Chondrocyte (in vitro differentiated cells): ENCODE measurements around the gene WNT9A. TPM values are rescaled to one million over a fixed set of nuclear protein-coding genes. Genes with fewer than 3 reads are reported as not detected.

Source experiments
- DNase-seq: peaks from one replicate; pipeline ENCODE4 v3.0.0; 2021; ENCODE audit warnings: mixed read lengths, low spot score
- H3K27ac Mint-ChIP-seq: one replicate; pipeline ENCODE4 v1.8.0; 2021; ENCODE audit warnings: mild to moderate bottlenecking, moderate library complexity, mixed read lengths; ENCODE audit not compliant: unreplicated experiment
- H3K27me3 Mint-ChIP-seq: 2 replicates; pipeline ENCODE4 v1.8.0; 2021; ENCODE audit warnings: low read depth, mixed read lengths
- H3K36me3 Mint-ChIP-seq: 2 replicates; pipeline ENCODE4 v1.8.0; 2021; ENCODE audit warnings: low read depth, mixed read lengths
- H3K4me1 Mint-ChIP-seq: 2 replicates; pipeline ENCODE4 v1.8.0; 2021; ENCODE audit warnings: low read depth, mild to moderate bottlenecking, mixed read lengths
- H3K4me3 Mint-ChIP-seq: one replicate; pipeline ENCODE4 v1.8.0; 2021; ENCODE audit warnings: mild to moderate bottlenecking, moderate library complexity, mixed read lengths; ENCODE audit not compliant: unreplicated experiment
- H3K9me3 Mint-ChIP-seq: 2 replicates; pipeline ENCODE4 v1.8.0; 2021; ENCODE audit warnings: low read depth, mixed read lengths
- CTCF ChIP-seq: fragments of 200-600 bp; sonication (generic); IDR thresholded peaks from 2 replicates; pipeline ENCODE4 v1.5.0; 2021; ENCODE audit warnings: antibody characterized with exemption, mild to moderate bottlenecking, moderate library complexity
- total RNA-seq: library from RNA; stranded (reverse); gene quantifications from 3 replicates; pipeline ENCODE4 v1.2.1, GENCODE V29; 2021

WNT9A gene
- total RNA-seq, 1 donor from 2014 or later, result 2.5 TPM

GRCh38 chr1:227942021-227942715 is 5.6 kb downstream of the WNT9A start:
- peak; percentile 80 for DNase-seq
- no peak overlapping the region for H3K4me3 Mint-ChIP-seq
- H3K4me1 Mint-ChIP-seq, result peaks cover 13% of the 10 kb centered on the region
- H3K36me3 Mint-ChIP-seq, result no peaks in the 10 kb centered on the region
- peak; percentile 40 for TF ChIP-seq CTCF
- H3K27me3 Mint-ChIP-seq, result no peaks in the 10 kb centered on the region
- H3K9me3 Mint-ChIP-seq, result no peaks in the 10 kb centered on the region
- H3K27ac Mint-ChIP-seq, result no peak overlapping the region

- DNase-seq, result peak; percentile 83
- no peak for TF ChIP-seq CTCF
- Mint-ChIP-seq H3K36me3 (no peaks in the 10 kb centered on the region), H3K27me3 (no peaks in the 10 kb centered on the region), H3K27ac (no peak overlapping the region), H3K9me3 (no peaks in the 10 kb centered on the region), H3K4me3 (no peak overlapping the region), H3K4me1 (peaks cover 12% of the 10 kb centered on the region)
Measured at GRCh38 chr1:227941509-227942020, 6.2 kb downstream of the WNT9A start.

- DNase-seq, result peak; percentile 91
- Mint-ChIP-seq H3K9me3 (no peaks in the 10 kb centered on the region), H3K27ac (no peak overlapping the region), H3K4me1 (peaks cover 4% of the 10 kb centered on the region), H3K4me3 (no peak overlapping the region), H3K36me3 (no peaks in the 10 kb centered on the region), H3K27me3 (no peaks in the 10 kb centered on the region)
- TF ChIP-seq CTCF, result no peak
Measured at GRCh38 chr1:227940791-227941241, 6.9 kb downstream of the WNT9A start.

- Mint-ChIP-seq H3K4me1 (no peaks in the 10 kb centered on the region), H3K9me3 (no peaks in the 10 kb centered on the region), H3K27me3 (no peaks in the 10 kb centered on the region), H3K4me3 (no peak overlapping the region), H3K27ac (no peak overlapping the region), H3K36me3 (no peaks in the 10 kb centered on the region)
- no peak for TF ChIP-seq CTCF
- peak; percentile 72 for DNase-seq
Measured at GRCh38 chr1:227939791-227940771, 7.7 kb downstream of the WNT9A start.
